IgD-negative memory B cell (primary cell): ENCODE measurements around the gene RAB11FIP2. TPM values are rescaled to one million over a fixed set of nuclear protein-coding genes. Genes with fewer than 3 reads are reported as not detected.

ENCODE experiments used
- H3K27ac Mint-ChIP-seq, 3 donors: one replicate each; pipeline ENCODE4 v1.8.0; 2020 to 2022; ENCODE audit warnings: mild to moderate bottlenecking in 3 of 3, mixed read lengths in 3 of 3, moderate library complexity in 1 of 3
- H3K27me3 Mint-ChIP-seq: one replicate; pipeline ENCODE4 v1.8.0; 2021; ENCODE audit warnings: mixed read lengths
- H3K36me3 Mint-ChIP-seq: one replicate; pipeline ENCODE4 v1.8.0; 2020; ENCODE audit warnings: mild to moderate bottlenecking, mixed read lengths
- H3K4me1 Mint-ChIP-seq, 3 donors: one replicate each; pipeline ENCODE4 v1.8.0; 2020 to 2022; ENCODE audit warnings: mixed read lengths in 3 of 3, mild to moderate bottlenecking in 1 of 3
- H3K4me3 Mint-ChIP-seq, 4 donors: one replicate each; pipeline ENCODE4 v1.8.0; 2020 to 2022; ENCODE audit warnings: mild to moderate bottlenecking in 4 of 4, mixed read lengths in 4 of 4, moderate library complexity in 3 of 4
- H3K9me3 Mint-ChIP-seq, 3 donors: one replicate each; pipeline ENCODE4 v1.8.0; 2020 to 2021; ENCODE audit warnings: mixed read lengths in 3 of 3, mild to moderate bottlenecking in 1 of 3
- polyA plus RNA-seq: library from polyadenylated mRNA; unstranded; fragments of 300-500 nt; fragmentation: Illumina TruSeq; gene quantifications from one replicate; pipeline ENCODE4 v1.2.3, GENCODE V29; 2021

Gene RAB11FIP2
- polyA plus RNA-seq, 1 donor from 2014 or later, result 14.3 TPM

GRCh38 chr10:117983961-117984360, 62.8 kb downstream of the RAB11FIP2 start:
- Mint-ChIP-seq H3K27ac (no peak overlapping the region), H3K36me3 (no peaks in the 10 kb centered on the region), H3K4me1 (no peaks in the 10 kb centered on the region), H3K4me3 (no peak overlapping the region), H3K27me3 (peaks cover 2% of the 10 kb centered on the region), H3K9me3 (peaks cover 2 to 22% (median 7%) of the 10 kb centered on the region in 3 donors)

- Mint-ChIP-seq H3K27ac (no peak overlapping the region), H3K36me3 (no peaks in the 10 kb centered on the region), H3K4me1 (no peaks in the 10 kb centered on the region), H3K27me3 (no peaks in the 10 kb centered on the region), H3K9me3 (peaks cover 0 to 5% (median 5%) of the 10 kb centered on the region in 3 donors), H3K4me3 (no peak overlapping the region)
Measured at GRCh38 chr10:117980755-117981702, 65.7 kb downstream of the RAB11FIP2 start.

GRCh38 chr10:117980216-117980615, 66.5 kb downstream of the RAB11FIP2 start:
- Mint-ChIP-seq H3K27me3 (no peaks in the 10 kb centered on the region), H3K4me1 (no peaks in the 10 kb centered on the region), H3K36me3 (no peaks in the 10 kb centered on the region), H3K9me3 (peaks cover 0 to 5% (median 4%) of the 10 kb centered on the region in 3 donors), H3K27ac (no peak overlapping the region), H3K4me3 (no peak overlapping the region)

- H3K4me3 Mint-ChIP-seq, result no peak overlapping the region
- H3K27ac Mint-ChIP-seq, result no peak overlapping the region
- H3K36me3 Mint-ChIP-seq, result no peaks in the 10 kb centered on the region
- H3K9me3 Mint-ChIP-seq, result peaks cover 2 to 8% (median 7%) of the 10 kb centered on the region in 3 donors
- peaks cover 9% of the 10 kb centered on the region for H3K27me3 Mint-ChIP-seq
- no peaks in the 10 kb centered on the region for H3K4me1 Mint-ChIP-seq
Measured at GRCh38 chr10:117972168-117972837, 74.4 kb downstream of the RAB11FIP2 start.

- no peaks in the 10 kb centered on the region for H3K4me1 Mint-ChIP-seq
- H3K9me3 Mint-ChIP-seq, result peaks cover 2 to 8% (median 7%) of the 10 kb centered on the region in 3 donors
- H3K36me3 Mint-ChIP-seq, result no peaks in the 10 kb centered on the region
- H3K4me3 Mint-ChIP-seq, result no peak overlapping the region
- no peak overlapping the region for H3K27ac Mint-ChIP-seq
- peaks cover 9% of the 10 kb centered on the region for H3K27me3 Mint-ChIP-seq
Measured at GRCh38 chr10:117970962-117971361, 75.8 kb downstream of the RAB11FIP2 start.

- no peaks in the 10 kb centered on the region for H3K4me1 Mint-ChIP-seq
- H3K9me3 Mint-ChIP-seq, result peaks cover 2 to 8% (median 7%) of the 10 kb centered on the region in 3 donors
- no peak overlapping the region for H3K4me3 Mint-ChIP-seq
Measured at GRCh38 chr10:117969592-117969991, 77.1 kb downstream of the RAB11FIP2 start.

GRCh38 chr10:117968354-117969182, 78.2 kb downstream of the RAB11FIP2 start:
- Mint-ChIP-seq H3K4me1 (no peaks in the 10 kb centered on the region), H3K9me3 (peaks cover 2 to 8% (median 7%) of the 10 kb centered on the region in 3 donors), H3K27me3 (peaks cover 9% of the 10 kb centered on the region), H3K27ac (no peak overlapping the region), H3K36me3 (peaks cover 2% of the 10 kb centered on the region), H3K4me3 (no peak overlapping the region)

More at GRCh38 chr10:117969592-117969991, 77.1 kb downstream of the RAB11FIP2 start:
- no peak overlapping the region for H3K27ac Mint-ChIP-seq
- peaks cover 9% of the 10 kb centered on the region for H3K27me3 Mint-ChIP-seq
- no peaks in the 10 kb centered on the region for H3K36me3 Mint-ChIP-seq

- H3K36me3 Mint-ChIP-seq, result peaks cover 2% of the 10 kb centered on the region
- no peaks in the 10 kb centered on the region for H3K4me1 Mint-ChIP-seq
- peaks cover 9% of the 10 kb centered on the region for H3K27me3 Mint-ChIP-seq
- no peak overlapping the region for H3K4me3 Mint-ChIP-seq
- peaks cover 2 to 8% (median 7%) of the 10 kb centered on the region in 3 donors for H3K9me3 Mint-ChIP-seq
- no peak overlapping the region for H3K27ac Mint-ChIP-seq
Measured at GRCh38 chr10:117967149-117967650, 79.5 kb downstream of the RAB11FIP2 start.

- Mint-ChIP-seq H3K27ac (no peak overlapping the region), H3K27me3 (peaks cover 6% of the 10 kb centered on the region), H3K4me1 (no peaks in the 10 kb centered on the region), H3K9me3 (peaks cover 2 to 8% (median 7%) of the 10 kb centered on the region in 3 donors), H3K36me3 (peaks cover 2% of the 10 kb centered on the region), H3K4me3 (no peak overlapping the region)
Measured at GRCh38 chr10:117965984-117966383, 80.8 kb downstream of the RAB11FIP2 start.

GRCh38 chr10:117964536-117964935, 82.2 kb downstream of the RAB11FIP2 start:
- Mint-ChIP-seq H3K4me1 (no peaks in the 10 kb centered on the region), H3K27ac (no peak overlapping the region), H3K27me3 (peaks cover 3% of the 10 kb centered on the region), H3K36me3 (peaks cover 2% of the 10 kb centered on the region), H3K9me3 (peaks cover 0 to 6% (median 4%) of the 10 kb centered on the region in 3 donors), H3K4me3 (no peak overlapping the region)

- peaks cover 8% of the 10 kb centered on the region for H3K27me3 Mint-ChIP-seq
- no peak overlapping the region for H3K4me3 Mint-ChIP-seq
- H3K36me3 Mint-ChIP-seq, result peaks cover 2% of the 10 kb centered on the region
- H3K4me1 Mint-ChIP-seq, result no peaks in the 10 kb centered on the region
- H3K9me3 Mint-ChIP-seq, result peaks cover 0 to 1% (median 0%) of the 10 kb centered on the region in 3 donors
- no peak overlapping the region for H3K27ac Mint-ChIP-seq
Measured at GRCh38 chr10:117960345-117960935, 86.3 kb downstream of the RAB11FIP2 start.

GRCh38 chr10:117956972-117957371, 89.8 kb downstream of the RAB11FIP2 start:
- Mint-ChIP-seq H3K27ac (no peak overlapping the region), H3K36me3 (no peaks in the 10 kb centered on the region), H3K27me3 (peaks cover 9% of the 10 kb centered on the region), H3K9me3 (peaks cover 0 to 1% (median 0%) of the 10 kb centered on the region in 3 donors), H3K4me1 (no peaks in the 10 kb centered on the region), H3K4me3 (no peak overlapping the region)

GRCh38 chr10:117955176-117955575, 91.6 kb downstream of the RAB11FIP2 start:
- Mint-ChIP-seq H3K36me3 (no peaks in the 10 kb centered on the region), H3K9me3 (no peaks in the 10 kb centered on the region), H3K27me3 (peaks cover 11% of the 10 kb centered on the region), H3K4me1 (no peaks in the 10 kb centered on the region), H3K4me3 (no peak overlapping the region), H3K27ac (no peak overlapping the region)
